DOHH2 (cell line): ENCODE data around the gene RAET1E.
"Not testable (repeated sequence)": the region's sequence is repeated elsewhere in the genome, so short reads cannot be mapped to it uniquely, and the experiment has no call there.

Experiments used
- H3F3A ChIP-seq: fragments of 200-600 bp; sonication (generic), shearing (Covaris generic); 2 replicates; pipeline ENCODE4 v1.6.0; 2016; ENCODE audit warnings: antibody characterized with exemption, mild to moderate bottlenecking; ENCODE audit not compliant: control insufficient read depth, insufficient read depth
- H3K27ac ChIP-seq: fragments of 200-600 bp; sonication (generic); 2 replicates; pipeline ENCODE4 v1.5.1; 2014; ENCODE audit warnings: low read depth, mild to moderate bottlenecking, low read length, moderate library complexity
- H3K27me3 ChIP-seq: fragments of 200-600 bp; sonication (generic); 2 replicates; pipeline ENCODE4 v1.6.1; 2014; ENCODE audit warnings: mild to moderate bottlenecking, low read length, mixed read lengths; ENCODE audit not compliant: control insufficient read depth
- H3K36me3 ChIP-seq: fragments of 200-600 bp; sonication (generic); 2 replicates; pipeline ENCODE4 v1.6.1; 2014; ENCODE audit warnings: mild to moderate bottlenecking, low read length, moderate library complexity, mixed read lengths; ENCODE audit not compliant: control insufficient read depth
- H3K4me1 ChIP-seq: fragments of 200-600 bp; sonication (generic); 2 replicates; pipeline ENCODE4 v1.6.1; 2014; ENCODE audit warnings: mild to moderate bottlenecking, low read length, mixed read lengths; ENCODE audit not compliant: control insufficient read depth
- H3K4me2 ChIP-seq: fragments of 200-600 bp; sonication (generic); 2 replicates; pipeline ENCODE4 v1.6.0; 2014; ENCODE audit warnings: mild to moderate bottlenecking, low read length, moderate library complexity
- H3K4me3 ChIP-seq: fragments of 200-600 bp; sonication (generic); 2 replicates; pipeline ENCODE4 v1.5.1; 2014; ENCODE audit warnings: mild to moderate bottlenecking, low read length, mixed read lengths
- H3K79me2 ChIP-seq: fragments of 200-600 bp; sonication (generic); 2 replicates; pipeline ENCODE4 v1.6.1; 2014; ENCODE audit warnings: mild to moderate bottlenecking, low read length, mixed read lengths; ENCODE audit not compliant: control insufficient read depth
- H3K9me2 ChIP-seq: fragments of 200-600 bp; sonication (generic); replicated peaks from 2 replicates; pipeline ENCODE4 v1.6.1; 2014; ENCODE audit warnings: mild to moderate bottlenecking, low read length, mixed read lengths; ENCODE audit not compliant: control insufficient read depth
- H3K9me3 ChIP-seq: fragments of 200-600 bp; sonication (generic); 2 replicates; pipeline ENCODE4 v1.6.1; 2014; ENCODE audit warnings: antibody characterized with exemption, low read length, mixed read lengths; ENCODE audit not compliant: control insufficient read depth, insufficient read depth
- H4K20me1 ChIP-seq: fragments of 200-600 bp; sonication (generic); 2 replicates; pipeline ENCODE4 v1.6.0; 2014; ENCODE audit warnings: low read depth, mild to moderate bottlenecking, antibody characterized with exemption, low read length, moderate library complexity; ENCODE audit not compliant: control insufficient read depth, insufficient read depth
- CTCF ChIP-seq: fragments of 200-600 bp; sonication (generic); IDR thresholded peaks from one replicate; pipeline ENCODE4 v1.5.1; 2014; ENCODE audit warnings: antibody characterized with exemption, mild to moderate bottlenecking, low read depth, low read length; ENCODE audit not compliant: poor library complexity, severe bottlenecking
- EZH2phosphoT487 ChIP-seq: fragments of 200-600 bp; sonication (generic); IDR thresholded peaks from 2 replicates; pipeline ENCODE4 v1.6.1; 2017; ENCODE audit warnings: borderline replicate concordance, mild to moderate bottlenecking, antibody characterized with exemption, low read length, moderate library complexity, mixed read lengths

The RAET1E gene

DNA sequence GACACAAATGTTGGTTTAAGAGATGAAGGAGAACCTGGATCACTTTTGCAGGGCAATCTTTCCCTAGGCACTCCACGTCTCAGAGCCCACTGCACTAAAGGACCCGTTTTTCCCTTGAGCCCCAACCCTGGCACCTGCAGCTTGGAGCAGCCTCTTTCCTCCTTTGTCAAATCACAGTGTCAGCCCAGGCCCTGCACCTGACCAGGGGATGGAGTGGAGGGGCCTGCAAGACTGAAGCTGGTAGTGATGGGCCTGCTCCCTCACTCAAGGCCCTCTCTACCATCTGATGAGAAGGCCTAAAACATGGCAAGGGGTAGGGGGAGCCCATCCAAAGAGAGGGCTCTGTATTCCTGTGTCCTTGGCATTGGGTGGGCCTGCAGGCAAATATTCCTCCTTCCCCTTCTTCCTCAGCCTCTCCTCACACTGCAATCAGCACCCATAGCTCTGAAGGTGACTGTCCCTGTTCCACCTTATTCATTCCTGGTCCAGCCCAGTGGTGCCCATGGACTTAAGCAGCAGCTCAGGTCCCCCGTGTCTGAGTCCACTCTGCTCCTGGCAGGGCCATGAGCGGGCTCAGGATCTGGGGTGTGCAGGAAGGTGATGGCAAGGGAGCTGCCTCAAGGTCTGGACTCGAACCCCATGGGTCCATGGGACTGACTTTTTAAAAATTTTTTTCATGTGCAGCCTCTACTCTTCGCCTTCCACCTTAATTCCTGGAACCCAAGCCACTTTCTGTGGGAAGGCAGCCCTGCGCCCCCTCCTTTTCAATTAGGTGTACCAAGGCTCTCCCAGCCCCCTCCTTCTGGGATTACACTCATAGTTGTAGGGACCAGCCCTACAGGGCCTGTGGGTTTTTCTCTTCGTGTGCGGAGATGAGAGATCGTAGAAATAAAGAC, 18.3 kb upstream of the RAET1E start:
- Histone ChIP-seq H3K4me1 (no peaks in the 10 kb centered on the region), H3K4me2 (no peak overlapping the region), H4K20me1 (no peaks in the 10 kb centered on the region), H3K9me2 (no peaks in the 10 kb centered on the region), H3K36me3 (no peaks in the 10 kb centered on the region), H3K79me2 (no peaks in the 10 kb centered on the region), H3K27ac (no peak overlapping the region), H3K4me3 (no peak overlapping the region), H3K27me3 (peaks cover 28% of the 10 kb centered on the region), H3F3A (no peaks in the 10 kb centered on the region), H3K9me3 (no peaks in the 10 kb centered on the region)
- TF ChIP-seq CTCF: no peak
- TF ChIP-seq EZH2phosphoT487: no peak

DNA sequence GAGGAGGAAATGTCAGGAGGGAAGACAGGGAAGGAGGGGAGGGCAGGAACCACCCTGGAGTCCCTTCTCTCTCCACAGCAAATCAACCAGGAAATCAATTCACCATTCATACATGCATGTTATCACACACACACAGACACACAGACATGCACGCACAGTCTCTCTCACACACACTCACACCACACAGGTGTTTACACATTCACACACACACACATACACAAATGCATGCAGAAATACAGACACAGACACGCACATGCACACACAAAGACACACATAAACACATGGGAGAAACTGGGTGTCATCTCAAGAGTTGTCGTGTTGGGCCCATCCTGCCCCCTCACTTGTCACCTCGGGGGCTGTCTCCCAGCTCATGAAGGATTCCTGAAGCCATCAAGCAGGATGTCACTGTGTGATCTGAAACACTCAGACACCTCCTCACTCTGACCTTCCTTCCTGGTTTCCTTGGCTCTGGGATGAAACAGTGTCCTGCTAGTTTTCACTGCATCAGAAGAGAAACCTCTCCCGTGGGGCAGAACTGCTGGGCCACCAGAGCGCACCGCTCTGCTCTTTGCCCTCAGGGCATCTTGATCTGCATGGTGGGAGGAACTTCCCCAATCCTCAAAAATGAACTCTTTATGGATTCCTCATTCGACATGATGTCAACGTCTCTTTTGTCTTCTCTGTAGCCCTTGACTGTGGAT, 15.8 kb upstream of the RAET1E start:
- Histone ChIP-seq H3K9me3 (peaks cover 7% of the 10 kb centered on the region), H3K4me3 (no peak overlapping the region), H3K27me3 (peaks cover 14% of the 10 kb centered on the region), H4K20me1 (no peaks in the 10 kb centered on the region), H3F3A (no peaks in the 10 kb centered on the region), H3K36me3 (no peaks in the 10 kb centered on the region), H3K4me1 (no peaks in the 10 kb centered on the region), H3K79me2 (no peaks in the 10 kb centered on the region), H3K9me2 (no peaks in the 10 kb centered on the region), H3K4me2 (no peak overlapping the region), H3K27ac (no peak overlapping the region)
- TF ChIP-seq EZH2phosphoT487 (no peak), CTCF (no peak)

DNA sequence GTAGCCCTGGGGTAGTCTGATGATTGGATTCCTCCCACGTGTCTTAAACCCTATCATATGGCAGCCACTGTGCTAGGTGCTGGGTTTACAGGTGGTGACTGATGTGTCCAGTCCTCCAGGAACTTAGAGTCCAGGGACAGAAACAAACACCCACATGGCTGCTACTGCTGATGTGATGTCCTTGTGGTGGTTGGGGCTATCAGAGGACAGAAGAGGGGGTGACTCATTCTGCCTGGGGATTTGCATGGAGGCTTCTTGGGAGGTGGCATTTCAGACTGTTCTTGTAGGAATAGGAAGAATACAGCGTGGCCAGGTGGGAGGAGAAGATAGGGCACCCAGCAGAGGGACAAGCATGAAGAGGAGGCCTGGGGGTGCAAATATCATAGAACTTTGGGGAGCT, 15.2 kb upstream of the RAET1E start:
- no peak overlapping the region for H3K27ac ChIP-seq
- peaks cover 13% of the 10 kb centered on the region for H3K9me3 ChIP-seq
- no peaks in the 10 kb centered on the region for H4K20me1 ChIP-seq
- peaks cover 14% of the 10 kb centered on the region for H3K27me3 ChIP-seq
- no peaks in the 10 kb centered on the region for H3K79me2 ChIP-seq
- no peaks in the 10 kb centered on the region for H3K9me2 ChIP-seq
- H3K36me3 ChIP-seq: no peaks in the 10 kb centered on the region
- no peaks in the 10 kb centered on the region for H3F3A ChIP-seq
- no peak overlapping the region for H3K4me2 ChIP-seq
- no peaks in the 10 kb centered on the region for H3K4me1 ChIP-seq
- TF ChIP-seq CTCF (no peak), EZH2phosphoT487 (no peak)
- H3K4me3 ChIP-seq: no peak overlapping the region

DNA sequence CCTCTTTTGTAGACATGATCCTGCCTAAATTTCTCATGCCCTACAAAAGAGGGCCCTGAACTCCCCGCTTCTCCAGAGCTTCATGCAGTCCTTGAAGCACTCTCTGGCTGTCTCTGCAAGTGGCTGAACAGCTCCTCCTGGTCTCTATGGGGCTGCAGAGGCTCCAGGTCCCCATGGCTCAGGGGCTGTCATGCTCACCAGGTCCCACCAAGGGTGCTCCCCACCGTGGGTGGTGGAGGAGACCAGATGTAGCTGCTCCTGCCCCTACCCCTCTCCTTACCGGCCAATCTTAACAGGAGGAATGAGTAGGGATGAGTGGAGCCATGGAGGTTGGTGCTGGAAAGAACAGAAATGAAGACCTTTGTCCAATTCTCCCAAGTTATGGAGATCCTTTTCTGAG, 14.8 kb upstream of the RAET1E start:
- Histone ChIP-seq H3K27me3 (peaks cover 14% of the 10 kb centered on the region), H3K9me3 (peaks cover 16% of the 10 kb centered on the region)
- not testable (repeated sequence) for H3K4me1 ChIP-seq, H3K36me3 ChIP-seq, H3K9me2 ChIP-seq, H3K79me2 ChIP-seq, H3K4me2 ChIP-seq, H3F3A ChIP-seq, H3K27ac ChIP-seq, H4K20me1 ChIP-seq, H3K4me3 ChIP-seq
